ENCODE data around the gene NAPSA. TPM values are rescaled to one million over a fixed set of nuclear protein-coding genes. Genes with fewer than 3 reads are reported as not detected.

Gene NAPSA
- total RNA-seq, 4 donors from 2014 or later, result 1.7 to 3.7 (median 3.5) TPM; not detected in 1

- no peak for DNase-seq (ENCODE audit: low spot score in 2 of 2)
- no peak overlapping the region for H3K27ac ChIP-seq
- H3K4me3 ChIP-seq, result no peak overlapping the region
- H3K27me3 ChIP-seq, result no peaks in the 10 kb centered on the region
- no peaks in the 10 kb centered on the region for H3K9me3 ChIP-seq
- H3K36me3 ChIP-seq, result peaks cover 32% of the 10 kb centered on the region
- WGBS, result 89% methylated on average over 10 of the region's 17 CpGs
- no peaks in the 10 kb centered on the region for H3K4me1 ChIP-seq
- no peak for TF ChIP-seq POLR2A (IDR thresholded peaks at IDR 0.05)
- no peak for TF ChIP-seq POLR2AphosphoS5 (IDR thresholded peaks at IDR 0.05)
- no peak for TF ChIP-seq EP300 (IDR thresholded peaks at IDR 0.05)
- TF ChIP-seq CTCF (IDR thresholded peaks at IDR 0.05), result no peak
Measured at GRCh38 chr19:50409347-50409746, 43.9 kb upstream of the NAPSA start.

- H3K9me3 ChIP-seq, result no peaks in the 10 kb centered on the region
- H3K27ac ChIP-seq, result no peak overlapping the region
- 98% methylated on average over 15 of the region's 19 CpGs for WGBS
- TF ChIP-seq CTCF (IDR thresholded peaks at IDR 0.05) (no peak), POLR2A (IDR thresholded peaks at IDR 0.05) (no peak), EP300 (IDR thresholded peaks at IDR 0.05) (no peak), POLR2AphosphoS5 (IDR thresholded peaks at IDR 0.05) (no peak)
- H3K36me3 ChIP-seq, result peaks cover 57% of the 10 kb centered on the region
- H3K4me1 ChIP-seq, result no peaks in the 10 kb centered on the region
- H3K4me3 ChIP-seq, result no peak overlapping the region
- H3K27me3 ChIP-seq, result no peaks in the 10 kb centered on the region
- no peak for DNase-seq (ENCODE audit: low spot score in 2 of 2)
Measured at GRCh38 chr19:50406829-50407228, 41.4 kb upstream of the NAPSA start.

- Histone ChIP-seq H3K36me3 (peaks cover 58% of the 10 kb centered on the region), H3K9me3 (no peaks in the 10 kb centered on the region), H3K4me1 (no peaks in the 10 kb centered on the region), H3K4me3 (no peak overlapping the region), H3K27ac (no peak overlapping the region), H3K27me3 (no peaks in the 10 kb centered on the region)
- peak in 1 of 2 donors; percentile 54 for DNase-seq (ENCODE audit: low spot score in 2 of 2)
- no peak for TF ChIP-seq POLR2A (IDR thresholded peaks at IDR 0.05)
- no peak for TF ChIP-seq EP300 (IDR thresholded peaks at IDR 0.05)
- TF ChIP-seq CTCF (IDR thresholded peaks at IDR 0.05), result no peak
- 92% methylated on average over 15 of the region's 22 CpGs for WGBS
Measured at GRCh38 chr19:50406156-50406820, 40.8 kb upstream of the NAPSA start.

GRCh38 chr19:50402544-50403301 is 37.3 kb upstream of the NAPSA start:
- Histone ChIP-seq H3K4me1 (no peaks in the 10 kb centered on the region), H3K36me3 (peaks cover 44% of the 10 kb centered on the region), H3K27ac (no peak overlapping the region), H3K9me3 (no peaks in the 10 kb centered on the region), H3K4me3 (no peak overlapping the region), H3K27me3 (no peaks in the 10 kb centered on the region)
- TF ChIP-seq EP300 (IDR thresholded peaks at IDR 0.05) (no peak), POLR2AphosphoS5 (IDR thresholded peaks at IDR 0.05) (no peak), CTCF (IDR thresholded peaks at IDR 0.05) (no peak), POLR2A (IDR thresholded peaks at IDR 0.05) (no peak)
- 95% methylated on average over 31 of the region's 41 CpGs for WGBS
- DNase-seq (ENCODE audit: low spot score in 2 of 2), result no peak

Measured in suprapubic skin (tissue), 4 donors.